Testis (tissue), 3 donors: ENCODE measurements around the gene SLC23A2. TPM values are rescaled to one million over a fixed set of nuclear protein-coding genes. Genes with fewer than 3 reads are reported as not detected.

Experiments used
- DNase-seq: peaks from one replicate; pipeline ENCODE4 v3.0.0-alpha.2; 2019
- H3K27ac ChIP-seq, 2 donors: fragments of 200-600 bp; sonication (generic); one replicate each; pipeline ENCODE4 v1.5.1; 2019
- H3K27me3 ChIP-seq: fragments of 200-600 bp; sonication (generic); one replicate; pipeline ENCODE4 v1.5.1; 2019
- H3K36me3 ChIP-seq: fragments of 200-600 bp; sonication (generic); one replicate; pipeline ENCODE4 v1.5.1; 2017; ENCODE audit warnings: low read depth; ENCODE audit errors: missing control alignments
- H3K4me1 ChIP-seq: fragments of 200-600 bp; sonication (generic); one replicate; pipeline ENCODE4 v1.5.1; 2019
- H3K4me3 ChIP-seq, 2 donors: fragments of 200-600 bp; sonication (generic); one replicate each; pipeline ENCODE4 v1.5.1; 2017 to 2019
- H3K9me3 ChIP-seq: fragments of 200-600 bp; sonication (generic); one replicate; pipeline ENCODE4 v1.5.1; 2017
- CTCF ChIP-seq, 3 experiments: fragments of 450-650 bp in 2 of 3; fragments of 200-600 bp in 1 of 3; sonication (generic) in 1 of 3; IDR thresholded peaks; one replicate each; pipeline ENCODE4 v1.5.1; 2016 to 2019; ENCODE audit warnings: antibody characterized with exemption in 3 of 3, mild to moderate bottlenecking in 2 of 3, moderate library complexity in 1 of 3
- POLR2A ChIP-seq: fragments of 450-650 bp; IDR thresholded peaks from one replicate; pipeline ENCODE4 v1.6.1; 2017; ENCODE audit warnings: antibody characterized with exemption, mild to moderate bottlenecking, moderate library complexity
- WGBS, 2 donors: methylation state at CpG; one replicate each; pipeline ENCODE4 v1.1.5; 2018; 5-methylcytosine and 5-hydroxymethylcytosine counted together
- intact Hi-C: fragments of 100-400 bp; cut with DNase I; formaldehyde crosslinking; loops from one replicate; pipeline ENCODE4 v1.15.1; 2023; ENCODE audit warnings: low total_unique reads
- polyA plus RNA-seq: library from polyadenylated mRNA; stranded (reverse); fragments of 350-450 nt; fragmentation: Illumina TruSeq; extraction: RNeasy Lipid Tissue Mini Kit (QIAGEN cat#74804); gene quantifications from one replicate; pipeline ENCODE4 v1.2.3, GENCODE V29; 2014; ENCODE audit warnings: low read depth, low replicate concordance; ENCODE audit not compliant: insufficient read depth
- total RNA-seq, 2 donors: library from RNA; depleted of rRNA; stranded (reverse); fragments of >200 nt; gene quantifications; one replicate each; pipeline ENCODE4 v1.2.3, GENCODE V29; 2016

The SLC23A2 gene
- total and polyA plus RNA-seq, 3 donors from 2014 or later, result 23.6 to 49.3 (median 40.7) TPM

GRCh38 chr20:4876731-4877130 is 124.6 kb downstream of the SLC23A2 start:
- Histone ChIP-seq H3K36me3 (no peaks in the 10 kb centered on the region), H3K4me3 (no peak overlapping the region), H3K4me1 (no peaks in the 10 kb centered on the region), H3K9me3 (no peaks in the 10 kb centered on the region), H3K27me3 (no peaks in the 10 kb centered on the region), H3K27ac (no peak overlapping the region)
- intact Hi-C loops, result no loop called here
- no peak for TF ChIP-seq CTCF (IDR thresholded peaks at IDR 0.05)
- no peak for TF ChIP-seq POLR2A
- no peak for DNase-seq
- 92% methylated on average over 5 of the region's 5 CpGs for WGBS, 2 donors

- no peak for DNase-seq
- H3K4me3 ChIP-seq, result no peak overlapping the region
- H3K27me3 ChIP-seq, result no peaks in the 10 kb centered on the region
- no peaks in the 10 kb centered on the region for H3K9me3 ChIP-seq
- H3K4me1 ChIP-seq, result no peaks in the 10 kb centered on the region
- intact Hi-C loops, result no loop called here
- no peak overlapping the region for H3K27ac ChIP-seq
- no peaks in the 10 kb centered on the region for H3K36me3 ChIP-seq
- TF ChIP-seq CTCF (IDR thresholded peaks at IDR 0.05), result no peak
- TF ChIP-seq POLR2A, result no peak
- WGBS, 2 donors, result 93 to 96% methylated on average over 4 of the region's 4 CpGs
These were observed 125.0 kb downstream of the SLC23A2 start for GRCh38 chr20:4876301-4876700.

GRCh38 chr20:4875578-4876067 is 125.7 kb downstream of the SLC23A2 start:
- TF ChIP-seq POLR2A (no peak), CTCF (IDR thresholded peaks at IDR 0.05) (no peak)
- intact Hi-C loops, result no loop called here

GRCh38 chr20:4873396-4873795 is 127.9 kb downstream of the SLC23A2 start:
- no peak for TF ChIP-seq POLR2A
- no peak for TF ChIP-seq CTCF (IDR thresholded peaks at IDR 0.05)
- Histone ChIP-seq H3K4me3 (no peak overlapping the region), H3K9me3 (no peaks in the 10 kb centered on the region), H3K27me3 (no peaks in the 10 kb centered on the region), H3K36me3 (no peaks in the 10 kb centered on the region), H3K4me1 (no peaks in the 10 kb centered on the region), H3K27ac (no peak overlapping the region)
- 98 to 100% methylated on average over 2 of the region's 2 CpGs for WGBS, 2 donors
- intact Hi-C loops, result no loop called here
- DNase-seq, result no peak

More at GRCh38 chr20:4875578-4876067, 125.7 kb downstream of the SLC23A2 start:
- no peaks in the 10 kb centered on the region for H3K36me3 ChIP-seq
- H3K9me3 ChIP-seq, result no peaks in the 10 kb centered on the region
- DNase-seq, result no peak
- H3K4me1 ChIP-seq, result no peaks in the 10 kb centered on the region
- no peak overlapping the region for H3K4me3 ChIP-seq
- no peak overlapping the region for H3K27ac ChIP-seq
- no peaks in the 10 kb centered on the region for H3K27me3 ChIP-seq
- WGBS, 2 donors, result 87 to 94% methylated on average over 12 to 16 of the region's 16 CpGs

GRCh38 chr20:4871486-4871885 is 129.8 kb downstream of the SLC23A2 start:
- intact Hi-C loops, result no loop called here
- TF ChIP-seq POLR2A, result no peak
- TF ChIP-seq CTCF (IDR thresholded peaks at IDR 0.05), result no peak
- Histone ChIP-seq H3K4me3 (no peak overlapping the region), H3K4me1 (no peaks in the 10 kb centered on the region), H3K36me3 (no peaks in the 10 kb centered on the region), H3K27ac (no peak overlapping the region), H3K9me3 (no peaks in the 10 kb centered on the region), H3K27me3 (no peaks in the 10 kb centered on the region)
- no peak for DNase-seq
- WGBS, 2 donors, result 72 to 87% methylated on average over 6 of the region's 6 CpGs
